ENCODE data around the gene GFRA1. TPM values are rescaled to one million over a fixed set of nuclear protein-coding genes. Genes with fewer than 3 reads are reported as not detected.
"Not testable (repeated sequence)": the region's sequence is repeated elsewhere in the genome, so short reads cannot be mapped to it uniquely, and the experiment has no call there.

GFRA1 gene
- total and polyA plus RNA-seq, 8 donors, result 1.9 to 3.5 (median 2.8) TPM

- Histone ChIP-seq H3K36me3 (no peaks in the 10 kb centered on the region), H3K27me3 (no peaks in the 10 kb centered on the region), H3K27ac (no peak overlapping the region), H3K4me1 (no peaks in the 10 kb centered on the region), H3K9me3 (no peaks in the 10 kb centered on the region), H3K4me3 (no peak overlapping the region)
- no peak for TF ChIP-seq CTCF (IDR thresholded peaks at IDR 0.05)
- ATAC-seq, result no peak
- intact Hi-C loops (cut with DNase I), result no loop called here
- DNase-seq, result no peak
These were observed 217.1 kb downstream of the GFRA1 start for GRCh38 chr10:116055917-116056252.

- TF ChIP-seq CTCF (IDR thresholded peaks at IDR 0.05), result no peak
- DNase-seq, result no peak
- Histone ChIP-seq H3K4me1 (no peaks in the 10 kb centered on the region), H3K36me3 (no peaks in the 10 kb centered on the region), H3K27me3 (no peaks in the 10 kb centered on the region), H3K4me3 (no peak overlapping the region), H3K27ac (no peak overlapping the region), H3K9me3 (no peaks in the 10 kb centered on the region)
- ATAC-seq, result no peak
- intact Hi-C loops (cut with DNase I), result no loop called here
These were observed 217.6 kb downstream of the GFRA1 start for GRCh38 chr10:116055252-116055916.

- H3K4me3 ChIP-seq, result no peak overlapping the region
- no peaks in the 10 kb centered on the region for H3K9me3 ChIP-seq
- ATAC-seq, result no peak
- no peak for TF ChIP-seq CTCF (IDR thresholded peaks at IDR 0.05)
- intact Hi-C loops (cut with DNase I), result no loop called here
- no peaks in the 10 kb centered on the region for H3K27me3 ChIP-seq
- H3K4me1 ChIP-seq, result no peaks in the 10 kb centered on the region
- H3K36me3 ChIP-seq, result no peaks in the 10 kb centered on the region
- H3K27ac ChIP-seq, result no peak overlapping the region
- DNase-seq, result no peak
These were observed 219.1 kb downstream of the GFRA1 start for GRCh38 chr10:116053910-116054309.

- H3K4me3 ChIP-seq; H3K27me3 ChIP-seq; H3K27ac ChIP-seq; DNase-seq; H3K36me3 ChIP-seq; ATAC-seq; intact Hi-C loops (cut with DNase I); H3K9me3 ChIP-seq; H3K4me1 ChIP-seq: not testable (repeated sequence)
These were observed 219.8 kb downstream of the GFRA1 start for GRCh38 chr10:116053009-116053730.

- H3K9me3 ChIP-seq; H3K27ac ChIP-seq; H3K27me3 ChIP-seq; H3K4me1 ChIP-seq; intact Hi-C loops (cut with DNase I); H3K36me3 ChIP-seq; DNase-seq; ATAC-seq; H3K4me3 ChIP-seq: not testable (repeated sequence)
These were observed 220.5 kb downstream of the GFRA1 start for GRCh38 chr10:116052522-116052921.

- Histone ChIP-seq H3K4me3 (no peak overlapping the region), H3K4me1 (no peaks in the 10 kb centered on the region), H3K9me3 (no peaks in the 10 kb centered on the region), H3K36me3 (no peaks in the 10 kb centered on the region), H3K27ac (no peak overlapping the region), H3K27me3 (no peaks in the 10 kb centered on the region)
- DNase-seq, result no peak
- intact Hi-C loops (cut with DNase I), result no loop called here
- TF ChIP-seq CTCF (IDR thresholded peaks at IDR 0.05), result no peak
- no peak for ATAC-seq
These were observed 223.1 kb downstream of the GFRA1 start for GRCh38 chr10:116049974-116050304.

All from left lung (tissue), 10 donors.